GM21390 (cell line): ENCODE results near the gene PLD1.
"Not testable (repeated sequence)": the region's sequence is repeated elsewhere in the genome, so short reads cannot be mapped to it uniquely, and the experiment has no call there.

Source experiments
- ATAC-seq: cut with Tn5 transposase; IDR thresholded peaks from one replicate; pipeline ENCODE4 v1.9.1; 2021; ENCODE audit not compliant: unreplicated experiment

PLD1 gene

DNA sequence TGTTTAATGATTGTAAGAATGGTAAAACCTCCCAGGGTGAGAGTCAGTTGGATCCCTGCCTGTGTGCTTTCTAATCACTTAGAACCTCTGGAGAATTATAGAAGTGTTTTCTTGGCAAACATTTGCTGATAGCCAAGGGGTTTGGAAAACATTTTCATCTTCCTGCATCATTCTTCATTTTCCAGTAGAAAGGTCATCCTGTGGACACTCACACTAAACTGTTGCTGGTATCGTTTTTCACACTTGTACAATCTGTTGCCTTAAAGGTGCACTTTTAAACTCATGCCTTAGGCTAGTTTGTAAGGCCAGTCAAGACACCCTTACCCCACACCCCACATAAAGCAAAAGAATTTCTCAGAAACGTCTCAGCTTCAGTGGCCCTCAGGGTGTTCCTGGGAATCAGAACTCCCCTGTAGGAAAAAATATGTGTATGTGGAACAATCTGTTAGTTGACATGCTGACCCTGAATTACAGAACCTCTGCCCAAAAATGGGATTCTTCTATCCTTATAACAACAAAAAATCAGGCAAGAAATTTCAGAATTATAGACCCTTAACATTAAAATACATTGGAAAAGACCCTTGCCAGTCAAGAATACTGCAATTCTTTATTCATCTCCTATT lies 5.8 kb upstream of the PLD1 start:
- no peak for ATAC-seq

DNA sequence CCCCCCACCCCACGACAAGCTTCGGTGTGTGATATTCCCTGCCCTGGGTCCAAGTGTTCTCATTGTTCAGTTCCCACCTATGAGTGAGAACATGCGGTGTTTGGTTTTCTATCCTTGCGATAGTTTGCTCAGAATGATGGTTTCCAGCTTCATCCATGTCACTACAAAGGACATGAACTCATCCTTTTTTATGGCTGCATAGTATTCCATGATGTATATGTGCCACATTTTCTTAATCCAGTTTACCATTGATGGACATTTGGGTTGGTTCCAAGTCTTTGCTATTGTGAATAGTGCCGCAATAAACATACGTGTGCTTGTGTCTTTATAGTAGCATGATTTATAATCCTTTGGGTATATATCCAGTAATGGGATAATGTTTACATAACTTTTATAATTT lies 4.4 kb upstream of the PLD1 start:
- not testable (repeated sequence) for ATAC-seq

DNA sequence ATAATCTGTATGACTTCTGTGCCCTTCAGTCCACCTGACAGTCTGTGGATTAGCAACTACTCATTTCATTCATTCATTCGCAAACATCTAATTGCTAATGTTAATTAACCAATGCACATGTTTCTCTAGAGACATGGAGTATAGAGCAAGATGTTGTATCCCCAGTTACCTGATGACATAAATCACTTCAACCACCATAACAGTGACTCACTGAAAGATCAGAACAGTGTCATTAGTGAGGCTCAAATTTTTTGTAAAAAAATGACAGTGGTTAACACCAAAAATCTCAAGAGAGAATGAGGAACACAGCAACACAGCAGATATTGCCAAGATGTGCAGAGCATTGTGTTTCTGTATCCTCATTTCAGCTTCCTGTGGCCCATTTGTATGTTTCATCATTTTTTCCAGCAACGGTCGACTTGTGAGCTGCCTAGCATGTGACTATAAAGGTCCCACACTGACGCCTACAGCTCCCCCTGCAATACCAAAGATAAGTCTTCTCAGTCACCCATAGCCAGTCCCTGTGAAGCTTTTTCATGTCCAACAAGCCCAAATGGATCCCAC lies 3.7 kb upstream of the PLD1 start:
- ATAC-seq = no peak

DNA sequence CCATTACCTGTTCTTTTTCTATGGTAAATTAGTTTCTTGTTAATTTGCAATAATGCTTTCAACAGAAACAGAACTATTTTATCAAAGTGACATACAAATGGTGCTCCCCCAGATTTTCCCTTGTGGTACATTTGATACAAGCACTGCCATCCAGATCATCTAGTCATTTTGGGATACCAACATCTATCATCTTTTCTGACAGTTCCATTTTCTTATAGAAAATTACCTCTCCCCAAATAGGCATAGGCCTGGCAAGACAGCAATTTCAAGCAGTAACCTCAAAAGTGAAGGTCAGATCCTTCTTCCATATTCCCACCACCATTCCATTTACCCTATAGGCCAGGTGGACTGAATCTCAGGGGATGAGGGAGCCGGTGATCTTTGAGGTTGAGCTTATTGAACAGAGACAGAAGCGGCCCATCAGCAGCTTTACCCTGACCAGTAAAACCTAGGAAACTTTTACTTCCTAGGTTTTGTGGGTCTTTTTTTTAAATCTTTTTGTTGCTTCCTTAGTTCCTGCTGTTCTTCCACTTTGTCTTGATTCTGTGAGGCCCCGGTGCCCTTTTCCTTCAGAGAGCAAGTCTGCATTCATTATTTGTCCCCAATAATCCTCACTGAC lies 3.1 kb upstream of the PLD1 start:
- ATAC-seq = no peak

DNA sequence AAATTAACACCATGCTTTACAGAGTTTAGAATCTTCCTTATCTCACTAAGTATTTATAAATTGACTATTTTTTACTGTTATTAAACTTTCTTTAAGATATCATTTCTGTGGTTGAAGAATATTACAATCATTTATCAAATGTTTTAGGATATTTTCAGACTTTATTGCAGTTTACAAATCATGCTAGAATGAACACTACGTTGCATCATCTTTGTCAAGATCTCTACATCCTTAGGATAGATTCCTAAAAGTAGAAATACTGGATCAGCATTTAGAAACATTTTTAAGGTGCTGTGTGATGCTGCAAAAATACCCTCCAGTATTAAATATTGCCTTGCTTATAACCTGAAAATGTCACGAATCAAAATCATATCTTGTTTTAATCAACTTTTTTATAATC lies 2.5 kb upstream of the PLD1 start:
- no peak for ATAC-seq

DNA sequence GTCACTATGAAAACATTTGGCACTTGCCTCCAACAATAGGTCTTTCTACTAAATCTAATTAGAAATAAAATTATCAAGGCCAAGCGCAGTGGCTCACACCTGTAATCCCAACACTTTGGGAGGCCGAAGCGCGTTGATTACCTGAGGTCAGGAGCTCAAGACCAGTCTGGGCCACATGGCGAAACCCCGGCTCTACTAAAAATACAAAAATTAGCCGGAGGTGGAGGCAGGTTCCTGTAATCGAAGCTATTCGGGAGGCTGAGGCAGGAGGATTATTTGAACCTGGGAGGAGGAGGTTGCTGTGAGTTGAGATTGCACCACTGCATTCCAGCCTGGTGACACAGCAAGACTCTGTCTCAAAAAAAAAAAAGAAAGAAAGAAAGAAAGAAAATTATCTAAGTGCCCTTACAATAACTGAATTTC lies 1.6 kb upstream of the PLD1 start:
- no peak for ATAC-seq

DNA sequence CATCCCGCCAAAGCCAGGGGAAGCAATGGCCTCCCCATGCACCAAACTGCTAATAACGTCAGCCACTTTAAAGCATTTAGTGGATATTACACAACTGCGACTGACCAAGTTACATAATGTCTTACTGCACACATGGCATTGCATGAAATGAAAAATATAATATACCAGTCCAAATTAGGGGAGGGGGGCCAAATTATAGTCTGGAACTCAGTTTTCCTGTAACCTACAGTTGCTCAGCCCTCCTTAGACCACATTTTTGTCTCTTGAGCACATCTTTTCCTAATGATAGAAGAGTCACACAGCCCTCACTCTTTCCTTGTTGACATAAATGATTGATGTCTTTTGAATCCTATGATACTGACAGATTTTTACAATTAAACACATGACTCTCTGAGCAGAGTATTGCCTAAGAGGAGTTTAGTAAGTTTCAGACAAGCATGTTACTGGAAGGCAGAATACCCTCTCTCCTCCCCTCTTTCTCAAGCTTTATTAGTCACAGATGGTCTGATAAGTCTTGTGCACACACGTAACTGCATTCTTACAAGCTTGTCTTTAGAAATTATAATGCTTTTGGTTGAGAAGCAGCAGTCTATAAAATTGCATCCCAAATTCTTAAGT lies 1.1 kb upstream of the PLD1 start:
- no peak for ATAC-seq

DNA sequence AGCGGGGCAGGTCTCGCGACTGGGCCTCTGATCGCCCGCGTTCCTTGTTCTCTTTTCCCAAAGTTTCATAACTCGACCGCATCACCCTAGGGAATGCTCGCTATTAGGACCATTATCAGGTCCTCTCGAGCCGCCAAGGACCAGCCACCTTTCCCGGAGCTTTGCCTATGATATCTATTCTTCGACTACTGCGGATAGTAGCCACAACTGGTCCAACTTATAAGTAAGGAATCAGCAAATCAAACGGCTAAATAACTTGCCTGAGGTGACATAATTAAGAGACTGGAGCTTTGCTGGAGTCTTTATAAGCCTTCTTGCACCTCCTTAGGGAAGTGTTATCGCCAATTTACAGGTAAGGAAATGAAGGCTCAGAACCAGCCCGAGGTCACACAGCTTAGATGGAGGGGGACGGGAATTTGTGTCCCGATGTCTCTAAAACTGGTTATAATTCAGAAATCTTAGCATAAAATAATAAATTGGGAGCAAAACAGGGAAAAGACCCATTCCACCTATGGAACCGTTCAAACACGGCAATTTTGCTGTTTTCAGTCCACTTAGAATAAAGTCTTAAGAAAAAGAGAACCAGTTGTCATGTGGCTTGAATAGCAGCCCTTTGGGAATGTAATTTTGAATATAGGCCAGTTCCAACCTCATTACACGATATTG lies 479 bp upstream of the PLD1 start:
- no peak for ATAC-seq

DNA sequence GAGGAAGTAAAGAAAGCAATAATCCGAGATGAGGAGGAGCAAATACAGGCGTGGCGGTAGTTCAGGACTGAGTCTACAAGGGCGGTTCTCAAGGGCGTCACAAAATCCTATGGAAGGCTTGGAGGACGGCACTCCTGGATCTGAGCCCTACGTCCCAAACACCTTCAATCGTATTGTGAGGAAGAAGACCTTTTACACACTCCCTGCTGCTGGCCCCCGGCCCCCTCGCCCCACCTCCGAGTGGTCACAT lies 747 bp downstream of the PLD1 start:
- peak; percentile 39 for ATAC-seq

DNA sequence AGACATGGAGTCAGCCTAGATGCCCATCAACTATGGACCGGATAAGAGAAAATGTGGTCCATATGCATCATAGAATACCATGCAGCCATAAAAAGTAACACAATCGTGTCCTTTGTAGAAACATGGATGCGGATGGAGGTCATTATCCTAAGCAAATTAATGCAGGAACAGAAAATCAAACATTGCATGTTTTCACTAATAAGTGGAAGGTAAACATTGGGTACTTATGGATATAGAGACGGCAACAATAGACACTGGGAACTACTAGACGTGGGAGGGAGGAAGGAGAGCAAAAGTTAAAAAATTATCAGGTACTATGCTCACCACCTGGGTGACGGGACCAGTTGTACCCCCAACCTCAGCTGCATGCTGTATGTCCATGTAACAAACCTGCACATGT lies 2.5 kb downstream of the PLD1 start:
- no peak for ATAC-seq

DNA sequence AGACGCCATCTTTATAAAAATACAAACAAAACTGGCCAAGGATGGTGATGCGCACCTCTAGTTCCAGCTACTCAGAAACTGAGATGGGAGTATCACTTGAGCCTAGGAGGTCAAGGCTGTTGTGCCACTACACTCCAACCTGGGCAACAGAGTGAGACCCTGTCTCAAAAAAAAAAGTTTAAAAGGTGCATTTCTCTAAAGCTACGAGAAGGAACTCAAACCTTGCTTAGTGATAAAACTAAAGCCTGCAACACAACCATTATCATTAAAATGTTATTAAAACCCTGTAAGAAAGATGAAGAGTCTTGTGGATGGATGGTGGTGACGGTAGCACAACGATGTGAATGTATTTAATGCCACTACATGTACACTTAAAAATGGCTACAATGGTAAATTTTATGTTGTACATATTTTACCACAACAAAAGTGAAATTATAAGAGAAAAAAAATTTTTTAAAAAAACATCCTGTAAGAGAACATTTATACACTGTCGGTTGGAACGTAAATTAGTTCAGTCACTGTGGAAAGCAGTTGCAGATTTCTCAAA lies 3.1 kb downstream of the PLD1 start:
- ATAC-seq = no peak

DNA sequence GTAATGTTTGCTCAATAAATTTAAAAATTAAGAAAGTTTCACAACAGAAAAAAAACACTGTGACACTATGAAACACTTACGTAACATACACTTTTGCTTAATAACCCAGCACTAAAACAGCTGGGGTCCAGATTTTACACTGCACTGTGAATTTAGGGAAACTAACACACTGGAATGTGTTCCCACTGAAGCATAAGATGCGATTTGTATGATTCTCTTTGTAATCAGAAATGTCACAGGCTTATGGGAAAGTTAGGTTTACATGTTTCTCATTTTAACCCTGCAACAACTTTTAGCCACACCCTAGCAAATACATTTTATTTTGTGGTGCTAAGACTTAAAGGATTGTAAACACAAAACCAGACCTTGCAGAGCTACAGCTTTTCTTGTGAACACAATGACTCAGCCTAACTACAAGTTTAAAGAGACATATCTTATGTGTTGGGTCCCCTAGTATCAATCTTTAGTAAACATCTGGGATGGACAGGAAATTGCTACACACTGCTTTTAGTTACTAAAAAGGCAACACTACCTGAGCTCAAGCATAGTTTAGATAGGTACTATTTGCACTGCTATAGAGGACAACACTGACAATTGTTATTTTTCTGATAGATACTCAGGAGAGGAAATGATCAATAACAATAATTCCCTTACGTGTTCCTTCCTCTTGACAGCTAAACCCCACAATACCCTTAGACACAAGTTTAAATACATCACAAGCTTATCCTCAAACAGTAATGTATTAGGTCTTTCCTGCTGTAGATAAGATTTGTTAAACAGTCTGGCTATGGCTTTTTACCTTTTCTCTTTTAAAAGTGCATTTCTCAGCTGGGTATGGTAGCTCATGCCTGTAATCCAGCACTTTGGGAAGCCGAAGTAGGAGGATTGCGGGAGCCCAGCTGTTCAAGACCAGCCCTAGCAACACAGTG lies 3.8 kb downstream of the PLD1 start:
- ATAC-seq = no peak

DNA sequence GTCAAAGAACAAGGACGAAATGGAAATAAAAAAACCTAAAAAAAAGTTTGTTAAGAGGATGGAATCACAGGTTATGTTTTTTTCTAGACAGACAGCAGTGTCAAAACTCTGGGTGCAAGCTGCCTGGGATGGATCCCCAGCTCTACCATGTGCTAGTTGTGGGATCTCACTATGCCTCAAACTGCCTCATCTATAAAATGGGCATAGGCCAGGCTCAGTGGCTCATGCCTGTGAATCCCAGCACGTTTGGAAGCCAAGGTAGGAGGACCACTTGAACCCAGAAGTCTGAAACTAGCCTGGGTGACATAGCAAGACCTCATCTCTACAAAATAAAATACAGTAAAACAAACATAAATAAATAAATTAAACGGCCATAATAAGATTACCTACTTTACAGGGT lies 4.6 kb downstream of the PLD1 start:
- no peak for ATAC-seq

DNA sequence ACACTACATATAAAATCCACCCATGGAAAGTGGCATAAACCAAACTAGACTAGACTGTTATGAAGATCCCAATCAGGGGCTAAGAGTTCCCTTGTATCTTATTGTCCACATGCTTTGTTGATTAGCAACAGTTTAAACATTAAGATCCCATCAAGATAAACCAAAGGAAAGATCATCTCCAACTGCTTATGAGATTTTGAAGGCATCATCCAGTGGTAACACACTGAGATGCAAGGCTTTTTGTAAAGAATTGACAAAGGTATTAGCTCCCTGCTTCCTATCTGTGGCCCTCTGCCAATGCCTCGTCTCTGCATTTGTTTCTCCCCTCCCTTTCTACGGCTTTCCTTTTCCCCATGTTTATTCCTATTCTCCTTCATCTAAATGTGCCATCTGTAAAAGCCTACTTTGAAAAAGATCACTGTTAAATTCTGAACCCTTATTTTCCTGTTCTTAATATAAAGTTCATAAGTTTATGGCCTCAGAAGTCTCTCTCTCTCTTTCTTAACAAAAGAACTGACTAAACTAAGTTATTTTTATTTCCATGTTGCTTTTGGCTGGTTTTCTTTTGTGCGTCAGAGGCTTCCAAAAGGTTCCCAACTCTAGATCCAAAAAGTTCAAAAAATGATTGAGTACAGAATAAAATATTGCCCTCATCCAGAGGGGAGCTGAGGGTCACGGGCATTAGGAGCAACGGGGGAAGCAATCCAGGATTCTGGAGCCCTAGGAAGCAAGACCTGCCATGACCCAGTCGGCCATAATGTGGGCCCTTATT lies 5.5 kb downstream of the PLD1 start:
- ATAC-seq = no peak

DNA sequence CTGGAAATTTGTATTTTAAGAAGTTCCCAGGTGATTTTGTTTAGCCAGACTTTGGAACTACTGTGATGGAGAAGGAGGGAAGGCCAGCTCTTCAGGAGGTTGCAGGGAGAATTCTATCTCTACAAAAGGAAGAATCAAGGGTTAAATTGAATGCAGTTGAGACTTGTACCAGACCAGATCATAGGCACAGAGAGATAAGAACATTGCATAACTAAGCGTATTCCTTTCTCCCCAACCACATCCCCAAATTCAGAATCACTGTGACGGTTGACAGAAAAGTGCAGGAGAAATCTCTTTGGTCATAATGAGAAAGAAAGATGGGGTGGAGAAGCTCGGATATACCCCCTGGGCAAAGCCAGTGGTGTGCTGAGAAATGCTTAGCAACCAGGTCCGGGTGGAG lies 7.2 kb downstream of the PLD1 start:
- no peak for ATAC-seq

DNA sequence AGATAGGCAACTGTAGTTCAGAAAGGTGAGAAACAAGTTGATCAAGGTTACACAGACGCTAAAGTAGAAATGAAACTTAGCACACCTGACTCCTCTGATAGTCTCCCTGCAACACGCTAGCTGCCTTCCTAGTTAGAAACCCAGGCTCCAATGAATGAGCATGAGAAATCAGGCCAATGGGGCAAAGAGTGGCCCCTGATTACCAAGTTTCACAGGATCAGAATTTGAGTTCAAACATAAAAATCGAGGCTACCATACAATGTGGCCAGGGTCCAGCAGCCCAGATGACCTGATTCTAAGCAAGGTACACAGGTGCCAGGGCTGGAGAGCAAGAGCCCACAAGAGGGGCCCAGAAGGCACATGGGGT lies 7.7 kb downstream of the PLD1 start:
- ATAC-seq = no peak

DNA sequence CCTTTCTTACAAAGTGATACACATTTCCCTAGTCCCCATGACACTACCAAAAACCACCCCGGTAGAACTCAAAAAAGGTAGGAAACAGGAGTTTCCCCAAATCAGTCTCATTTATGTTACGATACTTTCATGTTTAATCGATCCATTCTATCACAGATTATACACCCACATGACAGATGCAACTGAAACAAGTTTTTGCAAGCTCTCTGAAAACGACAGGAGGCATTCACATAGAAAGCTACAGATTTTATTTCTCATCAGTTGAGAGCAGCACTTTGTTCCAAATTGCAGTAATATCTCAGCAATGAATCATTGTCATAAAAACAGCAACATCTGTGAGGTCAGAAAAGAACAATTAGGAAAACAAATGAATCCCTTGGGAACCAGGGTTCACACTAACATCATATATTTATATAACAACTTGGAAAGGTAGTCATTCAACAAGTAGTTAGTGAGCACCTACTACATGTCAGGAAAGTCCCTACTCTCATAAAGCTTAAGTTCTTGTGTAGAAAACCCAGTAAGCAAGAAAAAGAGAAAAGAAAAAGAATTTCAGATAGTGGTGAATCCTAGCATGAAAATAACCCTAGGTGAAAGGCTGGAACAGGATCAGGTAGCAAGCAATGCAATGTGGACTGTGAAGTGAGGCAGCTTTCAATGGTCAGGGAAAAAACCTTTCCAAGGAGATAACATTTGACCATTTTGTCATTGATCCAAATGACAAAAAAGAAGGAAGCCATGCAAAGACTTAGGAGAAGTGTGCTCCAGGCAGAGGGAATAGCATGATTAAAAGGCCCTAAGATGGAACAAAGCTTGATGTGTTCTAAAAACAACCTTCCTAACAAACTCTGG lies 8.3 kb downstream of the PLD1 start:
- ATAC-seq = no peak

DNA sequence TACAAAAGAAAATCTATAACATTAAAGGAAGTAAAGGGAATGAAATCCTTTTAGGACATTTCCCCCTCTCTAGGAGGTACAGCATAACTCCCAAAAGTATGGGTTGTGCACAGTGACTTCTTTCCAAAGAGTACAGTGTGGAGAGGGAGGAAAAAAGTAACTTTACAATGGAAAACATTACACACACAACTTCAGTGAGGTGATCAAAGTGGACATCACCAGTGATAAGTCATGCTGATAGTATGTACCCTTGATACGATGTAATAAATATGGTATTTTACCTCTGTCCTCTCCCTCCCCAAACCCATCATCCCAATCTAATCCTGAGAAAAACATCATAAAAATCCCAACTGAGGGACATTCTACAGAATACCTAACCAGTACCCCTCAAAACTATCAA lies 10.8 kb downstream of the PLD1 start:
- ATAC-seq = no peak

DNA sequence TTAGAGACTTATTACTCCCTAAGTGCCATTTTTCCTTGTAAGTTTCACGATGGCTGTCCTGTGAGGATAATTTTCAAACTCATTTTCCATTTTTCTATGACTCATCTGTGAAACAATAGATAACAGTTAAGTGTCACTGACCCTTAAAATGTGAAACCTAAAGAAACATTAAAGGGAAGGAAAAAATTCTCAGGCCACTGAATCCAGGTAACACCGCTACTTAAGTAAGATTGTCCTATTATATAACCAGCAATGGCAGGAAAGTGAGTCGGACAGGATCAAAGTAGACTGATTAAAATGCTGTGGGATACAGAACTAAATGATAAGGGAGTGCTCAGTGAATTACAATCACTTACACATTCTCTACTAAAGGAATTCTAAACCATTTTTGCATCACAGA lies 12.4 kb downstream of the PLD1 start:
- ATAC-seq = no peak
